GM12878 (cell line): Measurements from ENCODE around the gene CTSC. TPM values are rescaled to one million over a fixed set of nuclear protein-coding genes. Genes with fewer than 3 reads are reported as not detected.
A peak's percentile ranks its signal among the peaks of the same experiment; 100 is the strongest.

Experiments
- ASH2L ChIP-seq: fragments of 300-600, 200-600 bp; sonication (generic); IDR thresholded peaks from 2 replicates; pipeline ENCODE4 v1.6.1; 2017; ENCODE audit warnings: low read depth, mild to moderate bottlenecking, borderline replicate concordance
- ATF2 ChIP-seq: IDR thresholded peaks from 2 replicates; pipeline ENCODE4 v1.6.1; 2012; ENCODE audit warnings: low read length, inconsistent platforms
- BCLAF1 ChIP-seq: fragments of 450-650 bp; IDR thresholded peaks from 2 replicates; pipeline ENCODE4 v1.6.1; 2017; ENCODE audit warnings: antibody characterized with exemption, mild to moderate bottlenecking, moderate library complexity
- CEBPZ ChIP-seq: fragments of 150-350 bp; IDR thresholded peaks from 2 replicates; pipeline ENCODE4 v1.6.1; 2016; ENCODE audit warnings: low read depth, low read length
- EP300 ChIP-seq, 2 experiments: fragments of 150-350 bp in 1 of 2; IDR thresholded peaks; 2 replicates each; pipeline ENCODE4 v1.6.1; 2011 to 2012; ENCODE audit warnings: low read depth in 2 of 2, low read length in 2 of 2, borderline replicate concordance in 1 of 2, improper control_type of control experiment in 1 of 2, inconsistent platforms in 1 of 2; ENCODE audit not compliant: control insufficient read depth in 1 of 2
- FOXK2 ChIP-seq: fragments of 450-650 bp; IDR thresholded peaks from 2 replicates; pipeline ENCODE4 v1.6.1; 2017; ENCODE audit warnings: mild to moderate bottlenecking, moderate library complexity
- FOXM1 ChIP-seq: IDR thresholded peaks from 2 replicates; pipeline ENCODE4 v1.6.1; 2012; ENCODE audit warnings: low read depth, mild to moderate bottlenecking, inconsistent platforms, low read length, moderate library complexity
- LARP7 ChIP-seq: fragments of 450-650 bp; IDR thresholded peaks from 2 replicates; pipeline ENCODE4 v1.6.1; 2017; ENCODE audit warnings: mild to moderate bottlenecking
- MTA2 ChIP-seq: fragments of 450-650 bp; IDR thresholded peaks from 2 replicates; pipeline ENCODE4 v1.6.1; 2016; ENCODE audit warnings: low read depth, mild to moderate bottlenecking, moderate library complexity
- NFYA ChIP-seq: IDR thresholded peaks from 2 replicates; pipeline ENCODE4 v1.6.1; 2011; ENCODE audit warnings: low read depth, mild to moderate bottlenecking, low read length, improper control_type of control experiment, borderline replicate concordance
- POLR2AphosphoS5 ChIP-seq: IDR thresholded peaks from 2 replicates; pipeline ENCODE4 v1.6.1; 2011; ENCODE audit warnings: mild to moderate bottlenecking, low read length, inconsistent platforms
- STAT1 ChIP-seq: fragments of 450-650 bp; conservative IDR thresholded peaks from 2 replicates; pipeline ENCODE4 v1.6.1; 2014; ENCODE audit warnings: antibody characterized with exemption, mild to moderate bottlenecking
- TCF12 ChIP-seq: IDR thresholded peaks from 2 replicates; pipeline ENCODE4 v1.6.1; 2011; ENCODE audit warnings: low read depth, mild to moderate bottlenecking, low read length
- USF2 ChIP-seq: IDR thresholded peaks from 2 replicates; pipeline ENCODE4 v1.6.1; 2011; ENCODE audit warnings: low read depth, low read length, improper control_type of control experiment, borderline replicate concordance
- ZBED1 ChIP-seq: IDR thresholded peaks from 2 replicates; pipeline ENCODE4 v1.6.1; 2016; ENCODE audit warnings: borderline replicate concordance
- polyA plus RNA-seq, 11 experiments: library from polyadenylated mRNA; depleted of rRNA in 4 of 11; unstranded in 6 of 11; stranded (reverse) in 5 of 11; fragments of >200 nt; fragmentation: Nextera tagmentation in 4 of 11; fragmentation: Illumina TruSeq in 1 of 11; extraction: Ambion mirVana in 4 of 11; extraction: Trizol in 1 of 11; gene quantifications; 1 replicate in 1 of 11; 2 replicates in 10 of 11; pipeline versions ENCODE4 v1.2.1 to v1.2.3, GENCODE V29; 2011 to 2016; ENCODE audit warnings: inconsistent platforms in 2 of 11, missing spikeins in 2 of 11, low read depth in 1 of 11
- total RNA-seq, 4 experiments: library from RNA; depleted of rRNA in 3 of 4; stranded (reverse); fragments of >200 nt in 3 of 4; fragmentation: Illumina TruSeq in 1 of 4; extraction: Trizol in 1 of 4; gene quantifications; 2 replicates each; pipeline versions ENCODE4 v1.2.1 to v1.2.3, GENCODE V29; 2013 to 2021
- TF ChIP-seq, protein P1 (sequence below): fragments of 150-350 bp; IDR thresholded peaks from 2 replicates; pipeline ENCODE4 v1.6.1; 2014; ENCODE audit warnings: mild to moderate bottlenecking, low read depth, low read length
- TF ChIP-seq, protein P2 (sequence below): fragments of 450-650 bp; IDR thresholded peaks from 2 replicates; pipeline ENCODE4 v1.6.1; 2017; ENCODE audit warnings: mild to moderate bottlenecking, low read depth, inconsistent platforms; ENCODE audit not compliant: poor library complexity, severe bottlenecking

The CTSC gene
- total and polyA plus RNA-seq, 10 of the 15 experiments (the other 5 are each of a cell fraction or from before 2014, with no cell fraction given), result 289 to 1,123 (median 430) TPM

GRCh38 chr11:88357323-88358039, 19.9 kb upstream of the CTSC start (continued):
- TF ChIP-seq EP300 (IDR thresholded peaks at IDR 0.05; ENCODE audit: borderline replicate concordance in 1 of 2, control insufficient read depth in 1 of 2, low read depth in 2 of 2, low read length in 2 of 2) (peak; percentile 63 to 78), CEBPZ (no peak), USF2 (no peak), TCF12 (no peak), LARP7 (no peak), NFYA (no peak), MTA2 (peak; percentile 74; the same call in 1 of the 2 replicates), FOXK2 (no peak), FOXM1 (peak; percentile 69), POLR2AphosphoS5 (no peak), STAT1 (no peak), ATF2 (peak; percentile 80), BCLAF1 (no peak), ASH2L (no peak), ZBED1 (no peak)
- TF ChIP-seq, protein P1, sequence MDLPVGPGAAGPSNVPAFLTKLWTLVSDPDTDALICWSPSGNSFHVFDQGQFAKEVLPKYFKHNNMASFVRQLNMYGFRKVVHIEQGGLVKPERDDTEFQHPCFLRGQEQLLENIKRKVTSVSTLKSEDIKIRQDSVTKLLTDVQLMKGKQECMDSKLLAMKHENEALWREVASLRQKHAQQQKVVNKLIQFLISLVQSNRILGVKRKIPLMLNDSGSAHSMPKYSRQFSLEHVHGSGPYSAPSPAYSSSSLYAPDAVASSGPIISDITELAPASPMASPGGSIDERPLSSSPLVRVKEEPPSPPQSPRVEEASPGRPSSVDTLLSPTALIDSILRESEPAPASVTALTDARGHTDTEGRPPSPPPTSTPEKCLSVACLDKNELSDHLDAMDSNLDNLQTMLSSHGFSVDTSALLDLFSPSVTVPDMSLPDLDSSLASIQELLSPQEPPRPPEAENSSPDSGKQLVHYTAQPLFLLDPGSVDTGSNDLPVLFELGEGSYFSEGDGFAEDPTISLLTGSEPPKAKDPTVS, result no peak
- TF ChIP-seq, protein P2, sequence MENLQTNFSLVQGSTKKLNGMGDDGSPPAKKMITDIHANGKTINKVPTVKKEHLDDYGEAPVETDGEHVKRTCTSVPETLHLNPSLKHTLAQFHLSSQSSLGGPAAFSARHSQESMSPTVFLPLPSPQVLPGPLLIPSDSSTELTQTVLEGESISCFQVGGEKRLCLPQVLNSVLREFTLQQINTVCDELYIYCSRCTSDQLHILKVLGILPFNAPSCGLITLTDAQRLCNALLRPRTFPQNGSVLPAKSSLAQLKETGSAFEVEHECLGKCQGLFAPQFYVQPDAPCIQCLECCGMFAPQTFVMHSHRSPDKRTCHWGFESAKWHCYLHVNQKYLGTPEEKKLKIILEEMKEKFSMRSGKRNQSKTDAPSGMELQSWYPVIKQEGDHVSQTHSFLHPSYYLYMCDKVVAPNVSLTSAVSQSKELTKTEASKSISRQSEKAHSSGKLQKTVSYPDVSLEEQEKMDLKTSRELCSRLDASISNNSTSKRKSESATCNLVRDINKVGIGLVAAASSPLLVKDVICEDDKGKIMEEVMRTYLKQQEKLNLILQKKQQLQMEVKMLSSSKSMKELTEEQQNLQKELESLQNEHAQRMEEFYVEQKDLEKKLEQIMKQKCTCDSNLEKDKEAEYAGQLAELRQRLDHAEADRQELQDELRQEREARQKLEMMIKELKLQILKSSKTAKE, result peak; percentile 89
